SH-SY5Y (cell line): ENCODE results near the gene APP.

ENCODE experiments used
- GATA2 ChIP-seq: IDR thresholded peaks from 2 replicates; pipeline ENCODE4 v1.6.1; 2011; ENCODE audit warnings: mild to moderate bottlenecking, low read depth, low read length
- GATA3 ChIP-seq: IDR thresholded peaks from 2 replicates; pipeline ENCODE4 v1.6.1; 2011; ENCODE audit warnings: low read depth, mild to moderate bottlenecking, low read length, moderate library complexity

The APP gene

DNA sequence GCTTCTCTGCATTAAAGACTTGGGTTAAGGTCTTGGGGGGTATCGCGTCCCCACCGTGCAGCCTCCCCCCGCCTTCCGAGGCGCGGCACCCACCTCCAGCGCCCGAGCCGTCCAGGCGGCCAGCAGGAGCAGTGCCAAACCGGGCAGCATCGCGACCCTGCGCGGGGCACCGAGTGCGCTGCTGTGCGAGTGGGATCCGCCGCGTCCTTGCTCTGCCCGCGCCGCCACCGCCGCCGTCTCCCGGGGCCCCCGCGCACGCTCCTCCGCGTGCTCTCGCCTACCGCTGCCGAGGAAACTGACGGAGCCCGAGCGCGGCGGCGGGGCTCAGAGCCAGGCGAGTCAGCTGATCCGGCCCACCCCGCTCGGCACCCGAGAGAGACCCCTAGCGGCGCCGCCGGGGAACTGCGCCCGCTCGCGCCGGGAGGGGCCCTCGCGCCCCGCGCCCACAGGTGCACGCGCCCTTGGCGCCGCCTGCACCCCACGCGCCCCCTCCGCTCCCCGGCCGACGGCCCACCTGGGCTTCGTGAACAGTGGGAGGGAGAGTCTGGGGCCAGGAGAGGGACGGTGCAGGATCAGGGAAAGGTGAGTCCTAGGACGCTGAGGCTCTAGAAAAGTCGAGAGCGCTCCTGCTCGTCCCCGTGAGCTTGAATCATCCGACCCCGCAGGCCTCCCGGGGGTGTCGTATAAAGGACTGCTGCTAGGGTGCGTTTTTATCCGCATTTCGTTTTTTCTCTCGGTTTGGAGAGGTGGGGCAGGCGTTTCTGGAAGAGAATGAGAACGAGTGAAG, at the start of gene APP:
APP (minus strand) TSS at position 300 of the 787 bp plus-strand sequence; CDS start at position 150, 150 bp downstream.
- no peak for TF ChIP-seq GATA2
- no peak for TF ChIP-seq GATA3

DNA sequence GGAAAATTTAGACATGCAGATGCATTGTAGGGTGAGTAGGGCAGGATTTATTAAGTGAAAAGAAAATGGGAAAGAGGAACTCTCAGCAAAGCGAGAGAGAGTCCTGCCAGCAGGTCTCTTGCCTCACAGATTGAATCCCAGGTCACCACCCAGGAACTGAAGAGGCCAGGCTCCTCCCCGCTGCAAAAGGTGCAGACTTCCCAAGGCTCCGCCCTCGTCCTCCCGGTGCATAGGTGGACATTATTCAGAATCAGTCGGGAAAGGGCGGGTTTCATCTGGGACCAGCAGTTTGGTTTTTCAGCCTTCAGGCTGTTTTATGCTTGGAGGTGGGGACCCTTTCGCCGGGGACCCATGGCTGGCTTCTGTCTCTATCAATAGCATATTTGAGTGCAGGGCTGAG, 41.6 kb upstream of the APP start:
- TF ChIP-seq GATA3 (no peak), GATA2 (no peak)

DNA sequence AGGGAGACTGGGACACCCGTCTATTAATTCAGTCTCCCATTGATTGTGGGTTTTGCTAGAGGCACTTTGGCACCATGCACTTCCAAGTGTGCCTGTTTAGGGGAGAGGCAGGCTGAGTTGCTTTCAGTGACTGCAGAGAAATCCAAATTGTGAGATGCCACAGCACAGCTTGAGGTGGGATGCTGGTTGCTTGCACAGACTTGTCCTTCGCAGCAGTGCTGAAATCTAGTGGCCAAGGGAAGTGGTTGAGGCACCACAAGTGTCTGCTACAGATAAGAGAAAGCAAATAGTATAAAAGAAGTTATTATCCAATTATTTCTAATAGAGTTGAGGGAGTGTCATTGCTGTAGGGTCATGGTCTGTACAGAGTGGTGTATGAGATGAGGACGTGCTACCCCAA, 40.0 kb upstream of the APP start:
- no peak for TF ChIP-seq GATA3
- no peak for TF ChIP-seq GATA2

DNA sequence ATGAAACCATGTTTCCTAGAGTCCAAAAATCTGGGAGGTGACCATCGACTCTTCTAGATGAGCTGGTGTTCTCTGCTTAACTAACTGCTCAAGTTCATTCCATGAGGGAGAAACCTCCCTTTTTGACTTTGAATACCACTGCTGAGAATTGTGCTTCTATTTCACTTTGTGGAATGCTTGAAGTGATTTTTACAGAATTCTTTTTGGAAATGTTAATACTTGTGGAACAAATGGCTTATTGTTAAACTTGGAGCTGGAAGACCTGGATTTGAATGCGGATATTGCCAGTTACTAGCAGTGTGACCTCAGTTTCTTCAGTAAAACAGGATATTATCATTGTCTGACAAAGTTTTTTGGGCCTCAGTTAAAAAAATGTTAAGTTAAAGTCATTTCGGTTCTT, 36.5 kb upstream of the APP start:
- no peak for TF ChIP-seq GATA2
- TF ChIP-seq GATA3, result no peak

DNA sequence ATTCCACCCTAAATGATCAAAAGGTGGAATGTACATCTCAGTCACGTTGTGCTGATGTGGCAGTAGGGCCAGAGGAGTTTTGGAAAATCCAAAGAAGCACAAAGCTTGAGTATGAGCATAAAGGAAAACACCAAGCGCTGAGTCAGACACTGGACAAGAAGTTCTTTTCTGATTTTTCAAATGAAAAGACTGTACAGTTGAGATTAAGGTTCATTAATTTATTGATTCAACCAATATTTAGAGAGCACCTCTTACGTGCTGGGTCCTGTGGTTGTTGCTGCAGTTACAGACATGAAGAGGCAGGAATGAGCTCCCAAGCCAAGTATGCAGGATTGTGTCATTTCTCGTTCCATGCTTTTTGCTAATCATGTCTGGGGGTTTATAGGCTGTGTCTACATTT, 28.9 kb upstream of the APP start:
- no peak for TF ChIP-seq GATA3
- TF ChIP-seq GATA2, result no peak

DNA sequence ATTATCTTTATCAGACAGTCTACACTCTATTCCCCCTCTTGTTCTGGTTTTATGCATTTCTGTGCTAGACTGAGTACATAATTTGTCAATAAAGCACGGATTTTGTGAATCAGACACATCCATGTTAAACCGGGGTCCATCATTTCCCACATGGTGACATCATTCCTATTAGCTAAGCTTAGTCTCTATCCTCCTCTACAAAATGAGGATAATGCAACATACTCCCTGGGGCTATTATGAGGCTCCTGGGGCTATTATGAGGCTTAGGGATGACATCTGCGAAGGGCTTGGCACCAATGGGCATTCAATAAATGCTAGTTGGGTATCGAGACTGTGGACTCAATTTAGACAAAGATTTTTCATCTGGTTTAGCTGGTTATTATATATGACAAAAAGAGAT, 25.1 kb upstream of the APP start:
- TF ChIP-seq GATA2, result no peak
- no peak for TF ChIP-seq GATA3

DNA sequence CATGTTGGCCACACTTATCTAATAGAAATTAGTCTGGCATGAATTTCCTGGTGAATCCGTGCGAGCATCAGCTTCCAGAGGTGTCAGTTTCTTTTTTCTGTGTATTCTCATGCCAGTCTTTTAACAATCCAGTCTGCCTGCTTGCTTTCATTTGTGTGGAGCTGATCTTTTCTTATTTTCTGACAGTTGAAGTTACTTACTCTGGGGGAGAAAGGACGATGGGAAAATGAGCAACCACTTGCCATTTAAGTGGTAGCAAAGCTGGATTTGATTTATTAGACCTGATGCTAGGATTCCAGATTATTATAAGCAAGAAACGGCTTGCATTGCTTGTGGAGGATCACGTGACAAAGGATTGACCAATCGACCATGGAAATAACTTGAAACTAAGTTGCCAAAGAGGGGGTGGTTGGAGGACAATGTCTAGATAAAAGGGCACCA, 24.3 kb upstream of the APP start:
- no peak for TF ChIP-seq GATA3
- no peak for TF ChIP-seq GATA2

DNA sequence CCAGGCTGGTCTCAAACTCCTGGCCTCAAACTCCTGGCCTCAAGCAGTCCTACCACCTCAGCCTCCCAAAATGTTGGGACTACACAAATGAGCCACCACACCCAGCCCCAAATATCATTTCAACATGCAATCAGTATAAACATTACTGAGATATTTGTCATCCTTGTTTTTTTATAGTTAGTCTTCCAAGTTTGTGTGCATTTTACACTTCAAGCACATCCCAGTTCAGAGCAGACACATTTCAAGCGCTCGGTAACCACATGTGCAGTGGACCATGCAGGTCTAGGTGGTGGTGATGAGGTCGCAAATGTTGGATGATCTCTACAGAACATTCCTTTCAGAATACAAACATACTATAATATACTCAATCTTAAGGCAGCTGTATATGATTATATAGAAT, 23.8 kb upstream of the APP start:
- TF ChIP-seq GATA3 (no peak), GATA2 (no peak)

DNA sequence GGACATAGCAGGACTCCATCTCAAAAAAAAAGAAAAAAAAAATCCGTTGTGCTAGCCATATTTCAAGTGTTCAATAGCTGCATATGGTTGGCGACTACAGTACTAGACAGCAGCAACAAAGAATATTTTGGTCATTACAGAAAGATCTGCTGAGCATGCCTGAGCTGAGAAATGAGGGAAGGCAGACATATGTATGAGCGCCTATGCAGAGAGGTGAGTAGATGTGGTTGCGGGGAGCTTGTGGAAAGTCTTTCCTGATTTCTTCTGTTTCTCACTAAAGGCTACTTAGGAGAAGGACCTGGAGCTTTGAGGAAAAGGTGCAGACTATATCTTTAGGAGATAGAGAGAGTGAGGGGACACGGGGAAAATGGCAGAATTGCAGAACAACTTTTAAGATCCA, 21.0 kb upstream of the APP start:
- TF ChIP-seq GATA3 (no peak), GATA2 (no peak)

DNA sequence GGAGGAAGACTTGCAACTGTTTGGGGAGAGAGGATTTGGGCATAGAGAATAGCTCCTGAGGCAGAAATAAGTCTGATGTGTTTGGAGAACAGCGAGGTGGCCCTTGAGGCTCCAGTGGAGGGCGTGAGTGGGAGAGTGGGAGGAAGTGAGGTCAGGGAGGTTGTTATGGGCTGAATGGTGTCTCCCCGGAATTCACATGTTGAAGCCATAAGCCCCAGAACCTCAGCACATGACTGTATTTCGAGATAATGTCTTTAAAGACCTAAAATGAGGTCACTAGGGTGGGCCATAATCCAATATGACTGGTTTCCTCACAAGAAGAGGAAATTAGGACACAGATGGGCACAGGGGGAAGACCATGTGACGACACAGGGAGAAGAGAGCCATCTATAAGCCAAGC, 17.9 kb upstream of the APP start:
- TF ChIP-seq GATA2 (no peak), GATA3 (no peak)

DNA sequence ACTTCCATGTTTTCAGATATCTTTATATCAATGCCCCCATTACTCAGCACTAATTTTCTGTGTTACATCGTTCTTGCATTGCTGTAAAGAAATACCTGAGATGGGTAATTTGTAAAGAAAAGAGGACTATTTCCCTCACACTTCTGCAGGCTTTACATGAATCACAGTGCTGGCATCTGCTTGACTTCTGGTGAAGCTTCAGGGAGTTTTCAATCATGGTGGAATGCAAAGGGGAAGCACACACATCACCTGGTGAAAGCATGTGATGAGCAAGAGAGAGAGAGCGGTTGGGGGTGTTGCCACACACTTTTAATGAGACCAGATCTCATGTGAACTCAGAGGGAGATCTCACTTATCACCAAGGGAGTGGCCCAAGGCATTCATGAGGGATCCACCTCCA, 14.9 kb upstream of the APP start:
- TF ChIP-seq GATA2 (no peak), GATA3 (no peak)

DNA sequence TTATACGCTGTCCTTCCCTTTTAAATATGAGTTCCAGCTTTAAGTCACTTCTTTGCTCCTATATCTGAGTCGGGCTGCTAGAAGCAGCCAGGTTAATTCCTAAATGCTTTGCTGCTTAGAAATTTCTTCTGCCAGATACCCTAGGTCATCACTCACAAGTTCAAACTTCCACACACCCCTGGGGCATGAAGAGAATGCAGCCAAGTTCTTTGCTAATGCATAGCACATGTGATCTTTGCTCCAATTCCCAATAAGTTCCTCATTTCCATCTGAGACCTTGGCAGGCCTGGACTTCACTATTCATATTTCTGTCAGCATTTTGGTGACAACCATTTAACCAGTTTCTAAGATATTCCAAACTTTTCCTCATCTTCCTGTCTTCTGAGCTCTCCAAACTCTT, 14.5 kb upstream of the APP start:
- TF ChIP-seq GATA2 (no peak), GATA3 (no peak)

DNA sequence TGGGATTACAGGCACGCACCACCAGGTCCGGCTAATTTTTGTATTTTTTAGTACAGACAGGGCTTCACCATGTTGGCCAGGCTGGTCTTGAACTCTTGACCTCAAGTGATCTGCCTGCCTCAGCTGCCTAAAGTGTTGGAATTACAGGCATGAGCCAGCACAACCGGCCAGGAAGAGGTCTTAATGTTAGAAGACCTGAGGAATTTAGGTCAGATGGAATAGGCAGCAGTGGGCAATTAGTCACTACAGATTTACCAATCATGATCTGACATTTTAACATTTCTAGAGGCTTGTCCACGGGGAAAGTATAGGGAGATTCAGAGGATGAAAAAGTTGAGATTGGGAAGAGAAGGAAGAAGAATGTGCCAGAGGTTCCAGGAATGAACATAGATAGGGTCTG, 8.9 kb upstream of the APP start:
- TF ChIP-seq GATA3, result no peak
- no peak for TF ChIP-seq GATA2

DNA sequence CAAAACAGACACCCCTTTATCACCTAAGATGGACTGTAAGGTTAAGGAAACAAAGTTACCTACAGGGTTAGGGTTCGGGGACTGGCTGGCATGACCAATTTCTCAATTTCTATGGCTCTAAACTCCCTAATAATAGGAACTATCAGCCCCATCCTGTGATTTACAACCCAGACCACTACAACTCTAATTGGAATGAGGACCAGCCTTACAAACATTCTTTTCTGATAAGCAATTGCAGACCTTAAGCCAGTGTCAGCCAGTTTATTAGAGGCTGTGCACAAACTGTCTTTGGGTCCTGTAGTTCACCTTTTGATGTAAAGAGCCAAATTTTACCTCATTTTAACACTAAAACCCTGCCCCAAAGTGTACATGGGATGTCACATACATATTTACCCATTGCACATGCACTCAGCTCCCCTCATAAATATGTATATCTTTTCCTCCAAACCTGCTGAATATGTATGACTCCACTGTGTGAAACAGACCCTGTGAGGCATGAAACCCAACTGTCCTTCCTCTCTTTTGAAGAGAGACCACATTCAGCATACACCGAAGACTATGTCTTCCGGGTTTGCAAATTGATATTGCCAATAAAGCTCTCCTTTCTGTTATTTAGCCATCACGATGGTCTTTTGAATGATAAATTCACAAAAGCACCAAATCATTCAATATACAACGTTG, 7.3 kb upstream of the APP start:
- no peak for TF ChIP-seq GATA2

DNA sequence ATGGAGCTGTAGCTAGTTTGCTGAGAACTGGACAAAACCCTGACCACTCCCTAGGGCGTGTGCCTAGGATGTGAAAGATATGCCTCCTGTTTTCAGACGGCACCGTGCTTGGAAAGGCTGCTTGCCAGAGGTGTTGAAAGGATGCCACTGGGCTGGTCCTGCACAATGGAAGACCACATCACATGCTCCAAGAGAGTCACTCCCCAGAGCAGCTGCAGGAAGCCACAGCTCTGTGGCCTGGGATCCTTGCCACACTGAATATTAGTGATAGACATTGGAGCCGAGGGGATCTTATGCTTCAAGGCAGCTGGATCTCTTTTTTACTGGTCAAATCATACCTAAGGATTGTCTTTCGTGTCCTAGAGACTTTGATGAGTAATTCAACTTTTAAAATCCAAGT, 6.6 kb upstream of the APP start:
- TF ChIP-seq GATA3 (no peak), GATA2 (no peak)
